Cardiac muscle cell (in vitro differentiated cells and primary cell): ENCODE results near the gene METTL27. TPM values are rescaled to one million over a fixed set of nuclear protein-coding genes. Genes with fewer than 3 reads are reported as not detected.

Experiments used
- DNase-seq, 2 donors: peaks; one replicate each; pipeline versions ENCODE4 v3.0.0 to v3.0.0-alpha.2; 2010 to 2017; ENCODE audit warnings: low read depth in 1 of 2, low spot score in 1 of 2
- H3K27ac ChIP-seq: fragments of 200-600 bp; sonication (generic); 2 replicates; pipeline ENCODE4 v1.5.1; 2016
- H3K27me3 ChIP-seq: fragments of 200-600 bp; sonication (generic); 2 replicates; pipeline ENCODE4 v1.6.0; 2016; ENCODE audit warnings: control low read depth
- H3K36me3 ChIP-seq: fragments of 200-600 bp; sonication (generic); 2 replicates; pipeline ENCODE4 v1.5.1; 2016; ENCODE audit warnings: control low read depth
- H3K4me1 ChIP-seq: fragments of 200-600 bp; sonication (generic); 2 replicates; pipeline ENCODE4 v1.8.1; 2017; ENCODE audit warnings: low read depth, mild to moderate bottlenecking, mixed run types
- H3K4me3 ChIP-seq: fragments of 200-600 bp; sonication (generic); 2 replicates; pipeline ENCODE4 v1.5.1; 2016; ENCODE audit warnings: mild to moderate bottlenecking
- H3K9me3 ChIP-seq: fragments of 200-600 bp; sonication (generic); 2 replicates; pipeline ENCODE4 v1.5.1; 2017; ENCODE audit warnings: low read depth, mild to moderate bottlenecking, control low read depth
- CTCF ChIP-seq: IDR thresholded peaks from 2 replicates; pipeline ENCODE4 v1.5.1; 2012; ENCODE audit warnings: low read depth, mild to moderate bottlenecking, low read length
- polyA plus RNA-seq: library from polyadenylated mRNA; unstranded; fragments of >200 nt; fragmentation: Nextera tagmentation; extraction: Ambion mirVana; gene quantifications from 2 replicates; pipeline ENCODE4 v1.2.1, GENCODE V29; 2016
- total RNA-seq: library from RNA; depleted of rRNA; stranded (reverse); fragments of >200 nt; gene quantifications from 2 replicates; pipeline ENCODE4 v1.2.3, GENCODE V29; 2016

Gene METTL27
- total and polyA plus RNA-seq, 2 experiments from 2014 or later: 4.6 to 5.2 TPM

GRCh38 chr7:73864981-73865711 is 22.8 kb upstream of the METTL27 start:
- DNase-seq: no peak
- H3K9me3 ChIP-seq: no peaks in the 10 kb centered on the region
- H3K4me3 ChIP-seq: no peak overlapping the region
- no peak for TF ChIP-seq CTCF
- no peaks in the 10 kb centered on the region for H3K36me3 ChIP-seq
- H3K4me1 ChIP-seq: peaks cover 9% of the 10 kb centered on the region
- H3K27ac ChIP-seq: no peak overlapping the region
- no peaks in the 10 kb centered on the region for H3K27me3 ChIP-seq

- Histone ChIP-seq H3K4me1 (no peaks in the 10 kb centered on the region), H3K9me3 (no peaks in the 10 kb centered on the region), H3K4me3 (no peak overlapping the region), H3K27ac (no peak overlapping the region), H3K36me3 (no peaks in the 10 kb centered on the region), H3K27me3 (peaks cover 13% of the 10 kb centered on the region)
- no peak for DNase-seq
- no peak for TF ChIP-seq CTCF
Measured at GRCh38 chr7:73861305-73861704, 19.0 kb upstream of the METTL27 start.

GRCh38 chr7:73860859-73861258 is 18.5 kb upstream of the METTL27 start, which contains the start of gene TMEM270:
TSS of gene TMEM270 (plus strand) at chr7:73861159. CDS start at chr7:73861195, 36 bp downstream.
- no peak for TF ChIP-seq CTCF
- DNase-seq: no peak
- Histone ChIP-seq H3K4me3 (no peak within 1 kb of the TSS), H3K36me3 (no peaks in the 10 kb centered on the region), H3K4me1 (no peaks in the 10 kb centered on the region), H3K27ac (no peak within 1 kb of the TSS), H3K9me3 (no peaks in the 10 kb centered on the region), H3K27me3 (peaks cover 13% of the 10 kb centered on the region)

GRCh38 chr7:73858807-73859206 is 16.5 kb upstream of the METTL27 start:
- no peak for DNase-seq
- peaks cover 16% of the 10 kb centered on the region for H3K27me3 ChIP-seq
- H3K4me1 ChIP-seq: no peaks in the 10 kb centered on the region
- no peaks in the 10 kb centered on the region for H3K36me3 ChIP-seq
- no peak overlapping the region for H3K27ac ChIP-seq
- no peaks in the 10 kb centered on the region for H3K9me3 ChIP-seq
- TF ChIP-seq CTCF: no peak
- no peak overlapping the region for H3K4me3 ChIP-seq

GRCh38 chr7:73856941-73857340 is 14.6 kb upstream of the METTL27 start:
- H3K36me3 ChIP-seq: no peaks in the 10 kb centered on the region
- DNase-seq: no peak
- no peak overlapping the region for H3K4me3 ChIP-seq
- H3K27ac ChIP-seq: no peak overlapping the region
- TF ChIP-seq CTCF: no peak
- H3K9me3 ChIP-seq: no peaks in the 10 kb centered on the region
- peaks cover 16% of the 10 kb centered on the region for H3K27me3 ChIP-seq
- peaks cover 3% of the 10 kb centered on the region for H3K4me1 ChIP-seq
